ENCODE measurements around the gene EPS8L1.
"Not testable (repeated sequence)": the region's sequence is repeated elsewhere in the genome, so short reads cannot be mapped to it uniquely, and the experiment has no call there.

The EPS8L1 gene

DNA sequence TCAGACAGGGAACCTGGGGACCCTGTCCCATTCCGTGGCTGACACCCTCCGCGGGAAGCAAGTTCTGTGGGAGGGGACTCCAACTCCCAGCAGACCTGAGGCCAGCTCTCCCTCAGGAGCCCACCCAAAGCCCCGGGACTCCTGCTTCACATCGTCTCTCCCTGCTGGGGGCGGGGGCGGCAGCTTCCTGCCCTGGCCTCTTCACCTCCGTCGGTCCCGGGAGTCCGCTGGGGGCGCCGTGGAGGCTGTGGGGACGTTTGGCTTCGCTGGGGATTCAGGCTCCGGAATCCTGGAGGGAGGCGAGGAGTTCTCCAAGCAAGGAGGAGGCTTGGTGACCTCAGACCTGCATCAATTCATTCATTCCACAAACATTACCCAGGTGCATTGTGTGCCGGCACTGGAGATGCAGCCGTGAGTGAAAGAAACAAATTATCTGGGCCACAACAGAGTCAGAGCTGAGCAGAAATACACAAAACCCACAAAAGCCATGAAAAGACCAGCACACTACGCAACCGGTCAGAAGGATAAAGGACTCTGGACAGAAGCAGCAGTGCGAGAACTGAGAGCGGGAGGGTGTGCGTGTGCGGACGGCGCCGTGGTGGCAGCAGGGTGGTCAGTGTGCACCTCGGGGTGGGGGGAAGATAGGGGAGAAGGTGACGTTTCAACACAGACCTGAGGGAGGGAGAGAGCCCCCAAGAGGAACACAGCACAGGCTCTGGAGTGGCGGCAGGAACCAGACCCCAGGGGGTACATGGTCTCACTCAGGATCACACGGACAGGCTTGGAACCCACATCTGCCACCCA is 19.0 kb downstream of the EPS8L1 start:
- no peak for DNase-seq (ENCODE audit: low read depth in 2 of 2, low spot score in 1 of 2)

DNA sequence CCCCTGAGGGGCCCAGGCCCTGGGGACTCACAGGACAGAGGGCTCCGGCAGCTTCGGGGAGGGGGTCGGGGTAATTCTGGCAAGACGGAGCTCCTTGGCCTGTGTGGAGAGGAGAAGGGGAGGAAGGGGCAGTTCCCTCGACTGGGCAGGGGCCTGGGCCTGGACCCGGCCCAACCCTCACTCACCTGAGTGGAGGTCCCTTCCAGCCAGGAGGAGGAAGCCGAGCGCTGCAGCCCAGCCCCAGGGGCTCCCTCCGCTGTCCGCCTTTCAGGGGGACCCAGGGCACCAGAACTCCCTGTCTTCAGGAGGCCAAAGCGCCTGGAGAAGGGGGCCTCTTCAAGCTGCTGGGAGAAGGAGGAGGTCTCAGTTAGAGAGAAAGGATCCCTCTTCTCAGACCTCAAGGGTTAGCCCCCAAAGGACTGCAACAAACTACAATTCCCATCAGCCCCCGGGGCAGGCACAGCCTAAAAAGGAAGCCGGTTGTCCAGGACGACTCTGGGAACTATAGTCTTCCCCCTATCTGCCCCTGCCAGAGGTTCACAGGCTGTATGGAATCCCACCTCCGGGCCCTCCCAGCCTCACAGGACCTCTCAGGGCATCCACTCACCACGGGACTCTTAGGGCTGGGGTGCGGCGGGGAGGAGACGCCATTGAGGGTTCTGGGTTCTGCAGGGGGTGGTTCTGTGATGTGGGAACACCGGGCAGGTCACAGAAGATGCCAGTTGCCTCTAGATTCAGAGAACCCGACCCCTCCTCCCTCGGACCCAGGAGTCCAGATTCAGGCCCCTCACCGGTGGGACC is 19.8 kb downstream of the EPS8L1 start:
- no peak for DNase-seq (ENCODE audit: low read depth in 2 of 2, low spot score in 1 of 2)

DNA sequence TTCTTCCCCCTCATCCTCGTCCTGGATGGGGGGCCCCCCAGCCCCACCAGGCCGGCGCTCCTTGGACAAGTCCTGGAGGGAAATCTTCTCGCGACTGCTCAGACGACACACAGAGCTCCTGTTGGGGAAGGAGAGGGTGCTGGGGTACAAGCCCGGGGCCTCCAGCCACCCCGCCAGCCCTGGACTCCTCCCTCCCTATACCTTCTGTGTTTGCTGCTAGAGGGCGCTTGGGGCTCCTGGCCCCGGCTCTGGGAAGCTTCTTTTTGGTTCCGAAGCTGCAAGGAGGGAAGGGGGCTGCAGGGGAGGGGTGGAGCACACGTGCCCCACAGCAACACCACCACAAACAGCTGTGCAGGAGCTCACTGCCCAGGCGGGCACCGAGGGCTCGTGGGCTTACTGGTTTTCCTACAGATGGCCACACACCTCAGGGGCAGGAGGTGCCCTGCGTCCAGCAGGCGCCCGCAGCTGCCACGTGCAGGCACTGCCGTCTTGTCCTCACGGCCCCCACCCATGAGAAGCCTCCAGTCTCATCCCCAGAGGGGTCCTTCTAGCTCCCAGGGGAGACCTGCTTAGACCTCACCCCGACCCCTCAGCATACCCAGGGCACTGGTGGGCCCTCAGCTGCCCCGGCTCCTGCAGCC is 20.5 kb downstream of the EPS8L1 start:
- DNase-seq (ENCODE audit: low read depth in 2 of 2, low spot score in 1 of 2) = no peak

DNA sequence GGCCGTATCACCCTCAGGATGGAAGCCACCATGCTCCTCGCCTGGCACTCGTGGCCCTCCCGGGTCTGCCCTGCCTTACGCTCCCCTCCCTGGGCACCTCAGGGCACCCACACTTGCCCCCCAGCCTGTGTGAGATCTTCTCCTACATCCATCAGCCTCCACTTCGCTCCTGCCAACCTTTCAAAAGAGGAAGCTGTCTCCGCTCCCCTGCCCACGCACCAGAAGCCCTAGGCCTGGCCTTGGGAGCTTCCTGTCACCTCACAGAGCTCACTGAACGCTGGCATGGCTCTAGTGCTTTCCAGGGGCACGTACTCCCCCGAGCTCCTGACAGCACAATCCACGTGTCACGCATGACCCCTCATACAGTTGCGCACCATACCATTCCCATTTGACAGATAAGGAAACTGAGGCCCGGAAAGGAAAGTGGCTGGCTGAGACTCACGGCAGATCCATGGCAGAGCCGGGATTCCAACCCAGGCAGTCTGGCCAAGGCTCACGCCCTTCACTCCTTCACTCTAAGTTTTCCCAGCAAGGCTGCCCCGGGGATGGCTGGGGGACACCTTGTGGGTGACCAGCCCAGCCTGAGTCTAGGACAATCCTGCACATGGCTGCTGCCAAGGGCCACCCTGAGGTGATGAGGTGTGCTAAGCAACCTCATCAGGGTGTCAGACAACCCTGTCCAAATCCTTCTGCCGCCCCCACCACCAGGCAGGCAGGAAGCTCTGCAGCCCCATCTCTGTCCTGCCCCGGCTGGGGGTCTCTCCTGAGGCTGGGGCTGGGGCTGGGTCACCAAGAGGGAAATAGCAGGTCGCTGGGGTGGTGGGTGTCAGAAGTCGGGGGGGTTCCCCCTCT is 22.4 kb downstream of the EPS8L1 start:
- DNase-seq (ENCODE audit: low read depth in 2 of 2, low spot score in 1 of 2) = no peak

DNA sequence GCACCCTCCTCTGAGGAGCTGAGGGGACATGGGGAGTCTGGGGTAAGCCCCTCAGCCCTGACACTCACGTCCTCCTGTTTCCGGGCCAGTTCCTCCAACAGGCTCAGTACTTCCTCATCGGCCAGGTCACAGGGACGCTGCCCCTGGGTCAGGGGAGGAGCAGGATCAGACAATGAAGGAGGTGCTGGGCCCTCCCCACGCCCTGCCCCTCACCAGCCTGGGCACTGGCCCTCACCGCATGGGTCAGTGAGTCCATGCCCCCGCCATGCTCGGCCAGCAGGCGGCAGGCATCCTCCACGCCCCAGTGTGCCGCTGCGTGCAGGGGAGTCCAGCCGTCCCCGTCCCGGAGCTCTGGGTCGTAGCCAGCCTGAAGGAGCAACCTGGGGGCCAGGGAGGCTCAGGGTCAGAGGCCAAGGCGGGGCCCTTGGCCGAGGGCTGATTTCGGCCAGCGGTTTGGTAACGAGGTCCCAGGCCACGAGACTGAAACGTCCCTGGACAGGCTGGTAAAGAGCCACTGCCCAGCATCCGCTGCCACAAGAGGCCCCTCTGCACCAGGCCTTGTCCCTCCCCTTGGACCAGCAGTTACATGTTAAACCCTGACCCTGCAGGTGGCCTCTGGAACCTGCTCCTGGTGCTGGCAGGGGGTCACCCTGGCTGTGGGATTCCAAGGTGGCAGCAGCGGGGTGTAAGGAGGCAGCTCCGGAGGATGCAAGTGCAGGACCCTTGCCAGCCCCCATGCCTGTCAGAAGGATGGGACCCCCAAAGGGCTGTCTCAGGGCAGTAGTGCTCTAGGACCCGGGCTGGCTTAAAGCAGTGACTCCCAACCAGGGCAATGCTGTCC is 23.3 kb downstream of the EPS8L1 start:
- DNase-seq (ENCODE audit: low read depth in 2 of 2, low spot score in 1 of 2) = no peak

DNA sequence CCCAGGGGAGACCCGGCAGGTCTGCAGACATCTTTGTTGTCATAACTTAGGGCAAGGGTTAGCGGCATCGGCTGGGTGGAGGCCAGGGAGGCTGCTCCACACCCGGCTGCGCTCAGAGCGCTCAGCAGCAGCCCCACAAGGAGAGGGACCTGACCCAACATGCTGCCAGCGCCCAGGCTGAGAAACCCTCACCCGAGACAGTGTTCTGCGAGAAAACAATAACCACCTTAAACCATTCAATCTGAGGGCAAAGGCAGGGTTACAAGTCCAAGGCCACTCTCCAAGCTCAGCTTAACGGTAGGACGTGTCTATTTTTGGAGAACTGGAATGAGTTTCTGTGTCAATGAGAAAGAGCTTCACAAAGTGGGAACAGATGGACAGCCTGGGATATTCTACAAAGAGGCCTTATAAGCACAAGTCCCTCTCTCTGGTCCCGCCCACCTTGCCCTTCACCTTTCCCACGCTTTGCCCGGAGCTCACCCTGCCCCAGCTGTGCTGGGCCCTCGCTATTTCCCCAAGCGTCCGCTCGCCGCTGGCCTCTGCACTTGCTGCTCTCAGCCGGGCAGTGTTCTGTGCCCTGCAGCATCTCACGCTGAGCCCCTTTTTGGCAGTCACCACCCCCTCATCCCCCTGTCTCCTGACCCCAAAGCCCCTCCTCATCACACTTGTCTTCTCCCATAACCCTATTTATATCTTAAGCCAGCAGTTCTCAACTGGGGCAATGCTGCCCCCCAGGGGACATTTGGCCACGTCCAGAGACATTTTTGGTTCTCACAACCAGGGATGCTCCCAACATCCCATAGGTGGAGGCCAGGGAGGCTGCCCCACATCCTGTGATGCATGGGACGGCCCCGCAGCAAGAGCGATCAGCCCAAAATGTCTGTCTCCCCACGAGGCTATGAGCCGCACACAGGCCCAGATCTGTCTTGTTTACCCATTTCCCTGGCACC is 24.2 kb downstream of the EPS8L1 start:
- no peak for DNase-seq (ENCODE audit: low read depth in 2 of 2, low spot score in 1 of 2)

DNA sequence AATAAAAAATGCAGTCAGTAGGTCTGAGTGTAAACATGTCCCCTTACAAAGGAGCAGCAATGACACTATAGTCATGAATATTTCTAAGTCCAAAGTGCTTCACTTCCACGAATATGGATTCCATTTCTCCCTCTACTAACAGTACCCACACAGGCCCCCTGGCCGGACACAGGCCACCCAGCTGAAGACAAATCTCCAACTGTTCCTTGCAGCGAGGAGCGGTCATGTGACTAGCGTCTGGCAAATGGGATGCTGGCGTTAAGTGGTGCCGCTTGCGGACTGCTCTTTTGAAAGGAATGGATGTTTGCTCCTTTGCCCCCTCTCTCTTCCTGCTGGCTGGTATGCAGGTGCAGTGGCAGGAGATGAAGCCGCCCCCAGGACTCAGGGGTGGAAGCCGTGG is 25.6 kb downstream of the EPS8L1 start:
- DNase-seq (ENCODE audit: low read depth in 2 of 2, low spot score in 1 of 2) = no peak

DNA sequence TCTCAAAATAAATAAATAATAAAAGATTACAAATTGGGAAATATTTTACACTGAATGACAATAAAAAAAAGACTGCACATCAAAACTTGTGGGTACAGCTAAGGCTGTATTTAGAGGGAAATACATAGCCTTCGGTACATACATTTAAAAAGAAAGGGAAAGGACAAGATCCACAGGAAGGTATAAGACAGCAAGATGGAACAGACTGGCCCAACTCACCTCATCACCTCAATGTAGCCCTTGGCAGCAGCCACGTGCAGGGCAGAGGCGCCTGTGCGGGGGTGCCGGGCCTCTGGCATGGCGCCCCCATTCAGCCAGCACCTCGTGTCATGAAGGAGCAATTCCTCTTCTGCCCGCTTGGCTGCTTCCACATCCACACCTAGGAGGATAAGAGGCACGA is 27.5 kb downstream of the EPS8L1 start:
- DNase-seq (ENCODE audit: low read depth in 2 of 2, low spot score in 1 of 2) = no peak

DNA sequence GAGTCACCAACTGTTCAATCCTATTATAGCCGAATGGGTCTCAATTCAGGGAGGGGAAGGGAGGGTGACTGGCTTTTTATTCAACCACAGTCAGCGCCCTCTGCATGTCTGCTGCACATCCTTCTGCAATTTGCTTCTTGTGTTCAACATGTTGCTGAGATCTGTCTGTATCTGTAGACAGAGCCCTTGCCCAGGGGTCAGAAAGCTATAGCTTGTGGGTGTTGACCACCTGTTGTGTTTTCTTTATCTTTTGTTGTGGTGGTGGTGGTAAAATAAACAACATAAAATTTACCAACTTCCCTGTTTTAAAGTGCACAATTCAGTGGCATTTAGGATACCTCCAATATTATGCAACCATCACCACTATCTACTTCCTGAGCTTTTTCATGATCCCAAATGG is 29.6 kb downstream of the EPS8L1 start:
- DNase-seq (ENCODE audit: low read depth in 2 of 2, low spot score in 1 of 2) = no peak

DNA sequence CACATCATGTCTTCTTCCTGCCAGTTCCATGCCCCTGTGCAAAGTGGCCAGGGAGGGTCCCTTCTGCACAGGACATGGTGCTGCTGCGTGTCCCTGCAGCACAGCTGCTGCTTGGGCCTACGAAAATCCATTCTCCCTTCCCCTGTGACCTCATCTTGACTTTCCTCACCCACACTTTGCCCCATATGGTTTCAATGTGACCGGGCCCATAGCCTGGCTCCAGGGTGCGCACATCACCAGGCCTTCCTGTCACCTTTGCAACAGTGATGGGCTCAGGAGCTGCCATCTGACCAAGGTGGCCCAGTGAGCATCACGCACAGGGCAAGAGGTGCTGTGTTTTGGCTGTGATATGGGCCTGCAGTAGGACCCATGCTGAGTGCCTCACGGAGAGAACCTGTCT is 30.9 kb downstream of the EPS8L1 start:
- DNase-seq (ENCODE audit: low read depth in 2 of 2, low spot score in 1 of 2) = no peak

DNA sequence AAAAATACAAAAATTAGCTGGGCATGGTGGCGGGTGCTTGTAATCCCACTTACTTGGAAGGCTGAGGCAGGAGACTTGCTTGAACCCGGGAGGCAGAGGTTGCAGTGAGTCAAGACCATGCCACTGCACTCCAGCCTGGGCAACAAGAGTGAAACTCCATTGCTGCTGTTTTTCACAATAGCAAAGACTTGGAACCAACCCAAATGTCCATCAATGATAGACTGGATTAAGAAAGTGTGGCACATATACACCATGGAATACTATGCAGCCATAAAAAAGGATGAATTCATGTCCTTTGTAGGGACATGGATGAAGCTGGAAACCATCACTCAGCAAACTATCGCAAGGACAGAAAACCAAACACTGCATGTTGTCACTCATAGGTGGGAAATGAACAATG is 31.6 kb downstream of the EPS8L1 start:
- DNase-seq (ENCODE audit: low read depth in 2 of 2, low spot score in 1 of 2) = not testable (repeated sequence)

DNA sequence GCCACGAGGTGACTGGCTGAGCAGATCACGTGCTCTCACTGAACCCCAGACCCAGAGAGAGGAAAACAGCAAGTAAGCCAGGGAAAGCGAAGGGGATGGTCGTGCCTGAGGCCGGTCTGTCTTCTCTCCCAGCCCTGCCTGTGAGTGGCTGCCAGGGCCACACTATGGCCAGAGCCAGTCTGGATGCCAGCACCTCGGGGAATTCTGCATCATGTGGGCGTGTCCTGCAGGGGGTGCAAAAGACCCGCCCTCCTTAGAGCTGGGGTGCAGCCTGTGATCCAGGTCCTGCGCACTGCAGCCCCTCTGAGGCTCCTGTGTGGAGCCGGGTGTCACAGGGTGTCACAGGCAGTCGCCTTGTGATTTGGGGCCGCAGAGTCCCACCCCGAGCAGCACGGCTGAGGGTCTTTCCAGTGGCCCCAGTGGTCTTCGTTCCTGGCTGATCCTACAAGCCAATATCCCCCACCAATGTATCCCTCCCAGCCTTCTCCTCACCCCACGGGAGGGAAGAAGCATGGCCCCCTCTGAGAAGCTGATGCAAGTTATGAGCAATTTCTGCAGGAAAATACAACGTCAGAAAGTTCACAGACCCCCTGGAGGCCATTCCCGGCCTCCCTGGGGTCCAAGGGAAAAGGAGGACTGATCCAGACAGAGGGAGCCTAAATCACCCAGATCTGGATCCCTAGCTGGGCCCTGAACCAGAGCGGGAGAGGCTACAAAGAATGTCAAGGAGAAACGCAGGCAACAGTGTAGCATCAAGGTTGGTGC is 34.0 kb downstream of the EPS8L1 start:
- no peak for DNase-seq (ENCODE audit: low read depth in 2 of 2, low spot score in 1 of 2)

DNA sequence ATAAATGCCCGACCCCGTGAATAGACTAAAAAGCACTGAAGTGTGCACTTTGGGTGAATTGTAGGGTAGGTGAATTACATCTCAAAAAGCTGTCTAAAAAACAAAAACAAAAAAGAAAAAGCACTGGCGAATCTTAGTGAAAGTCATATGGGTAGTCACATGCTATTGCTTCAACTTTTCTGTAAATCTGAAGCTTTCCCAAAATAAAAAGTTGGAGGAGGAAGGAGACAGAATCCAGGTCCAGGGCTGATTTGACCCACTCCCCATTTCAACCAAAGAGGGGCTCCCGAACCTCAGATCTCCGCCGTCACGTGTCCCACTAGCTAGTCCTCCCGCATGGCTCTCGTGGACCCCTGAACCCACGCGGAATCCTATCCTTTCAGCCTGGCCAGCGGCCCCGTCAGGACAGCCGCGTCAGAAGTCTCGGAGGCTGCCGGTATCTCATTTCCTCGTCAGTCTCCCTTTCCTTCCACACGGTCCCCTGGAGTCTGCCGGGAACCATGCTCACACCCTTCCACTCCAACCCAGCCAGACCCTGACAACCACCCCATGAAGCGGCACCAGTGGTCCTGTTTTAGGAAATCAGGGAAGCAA is 35.7 kb downstream of the EPS8L1 start:
- DNase-seq (ENCODE audit: low read depth in 2 of 2, low spot score in 1 of 2) = no peak

DNA sequence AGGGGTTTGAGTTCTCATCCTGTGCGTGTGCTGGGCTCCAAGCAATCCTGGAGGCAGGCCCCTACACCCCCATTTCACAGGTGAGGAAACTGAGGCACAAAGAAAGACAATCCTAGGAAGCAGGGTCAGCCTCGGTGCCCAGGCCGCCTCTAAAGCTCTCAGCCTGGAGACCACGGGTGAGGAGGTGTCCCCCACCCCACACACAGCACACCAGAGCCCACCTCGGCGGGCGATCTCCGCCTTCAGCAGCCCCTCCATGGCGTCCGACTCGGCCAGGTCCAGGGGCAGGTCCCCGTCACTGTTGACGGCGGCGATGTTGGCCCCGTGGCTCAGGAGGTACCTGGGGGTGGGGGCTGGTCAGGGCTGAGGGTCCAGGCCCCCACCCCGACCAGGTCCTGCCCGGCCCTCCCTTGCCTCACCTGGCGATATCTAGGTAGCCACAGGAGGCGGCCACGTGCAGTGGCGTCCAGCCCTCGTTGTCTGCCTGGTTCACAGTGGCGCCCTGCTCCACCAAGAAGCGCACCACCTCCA is 36.6 kb downstream of the EPS8L1 start:
- no peak for DNase-seq (ENCODE audit: low read depth in 2 of 2, low spot score in 1 of 2)

DNA sequence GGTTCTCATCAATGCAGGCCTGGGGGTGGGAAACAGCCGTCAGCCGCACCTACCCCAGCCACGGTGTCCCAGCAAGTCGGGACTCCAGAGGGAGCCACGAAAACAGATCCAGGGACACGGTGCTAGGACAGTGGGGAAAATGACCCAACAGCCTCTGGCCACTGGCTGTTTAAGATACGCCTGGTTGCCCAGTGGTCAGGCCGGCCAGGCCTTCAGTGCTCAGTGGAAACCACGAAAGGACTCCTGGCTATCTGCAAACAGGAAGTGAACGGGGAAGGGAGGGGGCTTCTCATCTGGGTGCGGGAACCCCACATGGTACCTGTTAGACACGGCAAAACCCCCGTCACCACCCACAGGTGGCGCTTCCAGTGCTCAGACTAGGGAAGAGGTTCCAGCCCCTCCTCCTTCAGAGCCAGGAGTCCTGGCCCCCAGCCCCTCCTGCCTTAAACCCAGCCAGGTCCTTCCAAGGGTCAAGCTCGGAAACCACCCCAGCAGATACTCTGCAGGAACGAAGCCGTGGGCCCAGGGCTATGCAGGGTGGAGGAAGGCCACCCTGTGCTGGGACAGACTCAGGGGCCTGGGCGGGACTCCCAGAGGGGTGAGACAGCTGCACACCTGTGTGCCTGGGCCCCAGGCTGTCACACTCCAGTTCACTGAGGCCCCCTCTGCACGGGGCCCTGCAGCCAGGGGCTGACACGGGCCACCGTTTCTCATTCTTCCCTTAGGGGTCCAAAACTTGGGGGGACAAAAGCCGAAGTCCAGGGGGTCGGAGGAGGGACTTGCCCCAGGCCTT is 37.3 kb downstream of the EPS8L1 start:
- no peak for DNase-seq (ENCODE audit: low read depth in 2 of 2, low spot score in 1 of 2)

DNA sequence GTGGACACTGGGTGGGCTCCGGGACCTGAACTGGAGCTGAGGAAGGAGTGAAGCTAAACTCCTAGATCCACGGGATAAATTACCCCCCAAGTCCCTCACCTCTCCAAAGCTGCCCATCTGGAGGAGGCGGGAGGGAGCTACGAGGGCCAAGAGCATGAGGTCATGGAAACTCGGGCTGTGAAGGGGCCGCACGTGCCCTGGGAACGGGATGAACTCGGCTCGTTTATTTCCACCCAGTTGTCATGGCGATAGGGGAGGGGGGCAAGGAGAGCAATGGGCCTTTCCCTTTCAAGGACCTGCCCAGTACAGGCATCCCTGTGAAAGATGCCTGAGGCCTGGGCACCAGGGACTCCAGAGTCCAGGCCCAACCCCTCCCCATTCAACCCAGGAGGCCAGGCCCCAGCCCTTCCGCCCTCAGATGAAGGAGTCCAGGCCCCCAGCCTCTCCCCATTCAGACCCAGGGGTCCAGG is 37.9 kb downstream of the EPS8L1 start:
- DNase-seq (ENCODE audit: low read depth in 2 of 2, low spot score in 1 of 2) = no peak

Data from stimulated activated CD8-positive, alpha-beta memory T cell treated with anti-CD3 and anti-CD28 coated beads, Interleukin-4, amount 100 ng/mL, for 4 hours (primary cell).